Endodermal cell (in vitro differentiated cells): ENCODE measurements around the gene ZNF19. TPM values are rescaled to one million over a fixed set of nuclear protein-coding genes. Genes with fewer than 3 reads are reported as not detected.

Experiments
- DNase-seq: peaks from one replicate; pipeline ENCODE4 v3.0.0-alpha.2; 2017
- H3K27ac ChIP-seq: 2 replicates; pipeline ENCODE4 v1.5.1; 2013; ENCODE audit warnings: mild to moderate bottlenecking, low read depth, low read length, moderate library complexity
- H3K27me3 ChIP-seq: 2 replicates; pipeline ENCODE4 v1.6.1; 2013; ENCODE audit warnings: mild to moderate bottlenecking, low read length, moderate library complexity; ENCODE audit not compliant: insufficient read depth, control insufficient read depth, poor library complexity, severe bottlenecking
- H3K36me3 ChIP-seq: 2 replicates; pipeline ENCODE4 v1.7.0; 2013; ENCODE audit warnings: mild to moderate bottlenecking, low read length, moderate library complexity; ENCODE audit not compliant: control insufficient read depth, insufficient read depth
- H3K4me1 ChIP-seq: one replicate; pipeline ENCODE4 v1.7.0; 2013; ENCODE audit warnings: low read length; ENCODE audit not compliant: control insufficient read depth, insufficient read depth
- H3K4me3 ChIP-seq: 2 replicates; pipeline ENCODE4 v1.5.1; 2013; ENCODE audit warnings: mild to moderate bottlenecking, low read length, moderate library complexity
- H3K9ac ChIP-seq: 2 replicates; pipeline ENCODE4 v1.6.1; 2013; ENCODE audit warnings: mild to moderate bottlenecking, low read length, moderate library complexity; ENCODE audit not compliant: poor library complexity, severe bottlenecking; ENCODE audit errors: extremely low read depth
- H3K9me3 ChIP-seq: 2 replicates; pipeline ENCODE4 v1.6.1; 2013; ENCODE audit warnings: mild to moderate bottlenecking, low read length, moderate library complexity; ENCODE audit not compliant: control insufficient read depth
- H3K27ac Mint-ChIP-seq: 2 replicates; pipeline ENCODE4 v1.8.0; 2020; ENCODE audit warnings: mixed read lengths
- H3K27me3 Mint-ChIP-seq: 2 replicates; pipeline ENCODE4 v1.8.0; 2021; ENCODE audit warnings: mild to moderate bottlenecking, mixed read lengths; ENCODE audit not compliant: insufficient read depth
- H3K36me3 Mint-ChIP-seq: 2 replicates; pipeline ENCODE4 v1.8.0; 2020; ENCODE audit warnings: low read depth, mixed read lengths
- H3K4me1 Mint-ChIP-seq: 2 replicates; pipeline ENCODE4 v1.8.0; 2020; ENCODE audit warnings: mixed read lengths
- H3K4me3 Mint-ChIP-seq: 2 replicates; pipeline ENCODE4 v1.8.0; 2020; ENCODE audit warnings: mild to moderate bottlenecking, moderate library complexity, mixed read lengths
- H3K9me3 Mint-ChIP-seq: 2 replicates; pipeline ENCODE4 v1.8.0; 2020; ENCODE audit warnings: mild to moderate bottlenecking, mixed read lengths
- CTCF ChIP-seq: fragments of 200-600 bp; sonication (generic); conservative IDR thresholded peaks from 2 replicates; pipeline ENCODE4 v1.5.0; 2021; ENCODE audit warnings: antibody characterized with exemption, mild to moderate bottlenecking
- WGBS, 2 experiments: methylation state at CpG; one replicate each; pipeline versions ENCODE4 v1.1.5 to v1.1.7; 2013; ENCODE audit warnings: missing lambda C conversion rate in 2 of 2, mixed read lengths in 1 of 2; ENCODE audit not compliant: insufficient coverage in 1 of 2, insufficient read length in 1 of 2; 5-methylcytosine and 5-hydroxymethylcytosine counted together
- long read RNA-seq, 4 experiments: library from polyadenylated mRNA in 2 of 4; library from RNA in 1 of 4; library from capped mRNA in 1 of 4; stranded (forward) in 3 of 4; unstranded in 1 of 4; transcript quantifications; one replicate each; pipeline ENCODE4 v2.0.0, GENCODE V29; 2020 to 2021; ENCODE audit warnings: inconsistent platforms in 1 of 4
- polyA plus RNA-seq, 2 experiments: library from polyadenylated mRNA; stranded (reverse); fragments of 50-300 nt; gene quantifications; one replicate each; pipeline ENCODE4 v1.2.3, GENCODE V29; 2013
- total RNA-seq, 2 donors: library from RNA; stranded (reverse); fragmentation: NEBNext Ultra II Directional in 1 of 2; extraction: Animal tissue kit (Norgen Biotek cat#: 25700) in 1 of 2; gene quantifications; 2 replicates in 1 of 2; 3 replicates in 1 of 2; pipeline ENCODE4 v1.2.1, GENCODE V29; 2021

ZNF19 gene
- 1 to 10 TPM; 5.8 to 8.5 TPM for total RNA-seq
- 5.0 TPM for polyA plus RNA-seq (2013, experiment 1 of 2)
- 5.3 TPM for polyA plus RNA-seq (2013, experiment 2 of 2)
- long read RNA-seq, experiment 1, partial matches to known transcripts, result 2 of 3 reads
- long read RNA-seq, experiment 1, other reads (novel, unspliced or antisense), result 1 of 3 reads
- long read RNA-seq, experiment 2, partial matches to known transcripts, result 1 of 5 reads
- long read RNA-seq, experiment 2, other reads (novel, unspliced or antisense), result 4 of 5 reads
- long read RNA-seq, experiment 3, partial matches to known transcripts, result 13 of 29 reads
- long read RNA-seq, experiment 3, other reads (novel, unspliced or antisense), result 14 of 29 reads
- long read RNA-seq, experiment 4, partial matches to known transcripts, result 1 of 3 reads
- long read RNA-seq, experiment 4, other reads (novel, unspliced or antisense), result 1 of 3 reads

GRCh38 chr16:71489122-71489521, at the start of gene ZNF19:
ZNF19 (minus strand) TSS chr16:71489324; CDS start chr16:71482114, 7,210 bp downstream.
- Histone ChIP-seq H3K36me3 (no peaks in the 10 kb centered on the region), H3K4me3 (no peak within 1 kb of the TSS), H3K9me3 (no peaks in the 10 kb centered on the region), H3K27ac (no peak within 1 kb of the TSS), H3K27me3 (peaks cover 28% of the 10 kb centered on the region), H3K9ac (no peak within 1 kb of the TSS), H3K4me1 (no peaks in the 10 kb centered on the region)
- DNase-seq, result no peak
- WGBS, 2 experiments, result 96 to 99% methylated on average over 17 to 22 of the region's 22 CpGs
- Mint-ChIP-seq H3K27me3 (peaks cover 33% of the 10 kb centered on the region), H3K36me3 (no peaks in the 10 kb centered on the region), H3K4me3 (no peak within 1 kb of the TSS), H3K27ac (no peak within 1 kb of the TSS), H3K4me1 (peaks cover 4% of the 10 kb centered on the region), H3K9me3 (no peaks in the 10 kb centered on the region)
- TF ChIP-seq CTCF, result no peak

GRCh38 chr16:71537643-71538042, 48.5 kb upstream of the ZNF19 start:
- Histone ChIP-seq H3K27me3 (no peaks in the 10 kb centered on the region), H3K9me3 (no peaks in the 10 kb centered on the region), H3K4me1 (no peaks in the 10 kb centered on the region), H3K27ac (no peak overlapping the region), H3K9ac (no peak overlapping the region), H3K36me3 (no peaks in the 10 kb centered on the region), H3K4me3 (no peak overlapping the region)
- peaks cover 1% of the 10 kb centered on the region for H3K27me3 Mint-ChIP-seq
- H3K4me1 Mint-ChIP-seq, result peaks cover 2% of the 10 kb centered on the region
- no peaks in the 10 kb centered on the region for H3K9me3 Mint-ChIP-seq
- H3K36me3 Mint-ChIP-seq, result no peaks in the 10 kb centered on the region
- no peak overlapping the region for H3K4me3 Mint-ChIP-seq
- H3K27ac Mint-ChIP-seq, result no peak overlapping the region
- peak; percentile 90 for DNase-seq
- 62 to 72% methylated on average over 6 of the region's 6 CpGs for WGBS, 2 experiments
- peak; percentile 86 for TF ChIP-seq CTCF

- Histone ChIP-seq H3K9ac (no peak overlapping the region), H3K9me3 (no peaks in the 10 kb centered on the region), H3K36me3 (no peaks in the 10 kb centered on the region), H3K27me3 (no peaks in the 10 kb centered on the region), H3K4me1 (no peaks in the 10 kb centered on the region), H3K27ac (no peak overlapping the region), H3K4me3 (no peak overlapping the region)
- Mint-ChIP-seq H3K27ac (no peak overlapping the region), H3K4me3 (no peak overlapping the region), H3K36me3 (no peaks in the 10 kb centered on the region), H3K27me3 (peaks cover 1% of the 10 kb centered on the region), H3K9me3 (no peaks in the 10 kb centered on the region), H3K4me1 (no peaks in the 10 kb centered on the region)
- DNase-seq, result no peak
- 96 to 98% methylated on average over 25 to 28 of the region's 28 CpGs for WGBS, 2 experiments
- no peak for TF ChIP-seq CTCF
These were observed 47.8 kb upstream of the ZNF19 start for GRCh38 chr16:71536752-71537499.
